ENCODE results near the gene IGSF9.
"Not testable (repeated sequence)": the region's sequence is repeated elsewhere in the genome, so short reads cannot be mapped to it uniquely, and the experiment has no call there.

IGSF9 gene

GRCh38 chr1:159918352-159919200 is 26.8 kb downstream of the IGSF9 start:
- DNase-seq, result no peak

- no peak for DNase-seq
Observed at GRCh38 chr1:159917533-159918351, 27.7 kb downstream of the IGSF9 start.

DNA sequence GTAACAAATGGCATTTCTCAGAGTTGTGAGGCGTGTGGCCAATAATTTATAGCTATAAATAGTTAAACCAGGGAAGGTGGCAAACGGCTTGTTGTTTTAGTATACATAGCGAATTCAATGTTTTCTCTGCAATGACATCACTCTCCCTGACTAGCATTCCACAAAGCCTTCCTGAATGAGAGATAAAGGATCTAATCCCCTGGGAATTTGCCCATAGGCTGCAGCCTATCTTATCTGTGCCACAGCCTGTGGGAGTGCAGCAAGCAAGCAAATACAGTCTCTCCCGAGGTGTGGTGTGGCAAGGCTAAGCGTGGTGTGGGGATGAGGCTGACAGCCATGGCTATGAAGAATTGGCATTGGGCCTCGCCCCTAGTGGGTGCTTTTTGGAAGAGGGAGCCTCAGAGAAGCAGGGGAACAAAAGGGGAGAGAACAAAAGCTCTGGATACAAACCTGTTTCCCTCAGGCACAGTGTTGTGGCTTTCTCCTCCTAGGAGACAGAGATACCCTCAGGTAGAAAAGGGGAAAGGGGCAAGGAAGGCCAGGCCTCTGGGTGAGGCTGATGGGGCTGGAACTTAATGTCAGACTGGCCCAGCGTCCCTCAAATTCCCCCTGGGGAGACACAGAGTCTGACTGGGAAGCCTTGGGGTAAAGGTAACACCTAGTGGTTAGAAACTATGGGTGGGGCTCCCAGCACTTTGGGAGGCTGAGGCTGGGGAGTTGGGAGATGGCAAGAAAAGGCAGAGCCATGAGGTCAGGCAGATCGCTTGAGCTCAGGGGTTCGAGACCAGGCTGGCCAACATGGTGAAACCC is 29.0 kb downstream of the IGSF9 start:
- DNase-seq, result no peak

DNA sequence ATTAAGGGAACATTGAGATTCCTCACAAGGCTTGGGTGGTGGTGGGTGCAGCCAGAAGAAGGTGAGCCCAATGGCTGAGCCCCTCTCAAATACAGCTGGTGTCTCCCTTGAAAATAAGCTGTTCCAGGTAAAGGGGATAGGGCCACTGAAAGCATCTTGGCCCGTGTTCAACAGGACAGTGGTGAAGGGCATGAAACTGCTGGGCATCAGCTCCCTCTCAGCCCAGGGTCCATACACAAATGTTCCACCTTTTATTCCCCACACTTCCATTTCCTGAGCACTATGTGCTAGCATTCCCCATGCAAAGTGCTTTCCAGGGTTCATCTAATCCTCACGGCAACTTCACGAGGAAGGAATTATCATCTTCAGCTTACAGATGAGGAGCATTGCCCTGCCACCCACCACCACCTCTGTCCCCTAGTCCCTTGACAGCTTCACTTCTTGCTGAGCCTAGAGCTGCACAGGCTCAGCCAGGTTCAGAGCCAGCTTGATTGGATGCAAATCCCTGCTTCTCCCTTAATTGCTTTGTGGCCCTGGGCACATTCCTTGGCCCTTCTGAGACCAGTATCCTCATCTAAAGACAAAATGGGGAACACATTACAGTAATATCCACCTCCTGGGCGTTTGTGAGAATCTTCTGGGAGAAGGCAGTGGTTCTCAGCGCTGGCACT is 29.7 kb downstream of the IGSF9 start:
- no peak for DNase-seq

DNA sequence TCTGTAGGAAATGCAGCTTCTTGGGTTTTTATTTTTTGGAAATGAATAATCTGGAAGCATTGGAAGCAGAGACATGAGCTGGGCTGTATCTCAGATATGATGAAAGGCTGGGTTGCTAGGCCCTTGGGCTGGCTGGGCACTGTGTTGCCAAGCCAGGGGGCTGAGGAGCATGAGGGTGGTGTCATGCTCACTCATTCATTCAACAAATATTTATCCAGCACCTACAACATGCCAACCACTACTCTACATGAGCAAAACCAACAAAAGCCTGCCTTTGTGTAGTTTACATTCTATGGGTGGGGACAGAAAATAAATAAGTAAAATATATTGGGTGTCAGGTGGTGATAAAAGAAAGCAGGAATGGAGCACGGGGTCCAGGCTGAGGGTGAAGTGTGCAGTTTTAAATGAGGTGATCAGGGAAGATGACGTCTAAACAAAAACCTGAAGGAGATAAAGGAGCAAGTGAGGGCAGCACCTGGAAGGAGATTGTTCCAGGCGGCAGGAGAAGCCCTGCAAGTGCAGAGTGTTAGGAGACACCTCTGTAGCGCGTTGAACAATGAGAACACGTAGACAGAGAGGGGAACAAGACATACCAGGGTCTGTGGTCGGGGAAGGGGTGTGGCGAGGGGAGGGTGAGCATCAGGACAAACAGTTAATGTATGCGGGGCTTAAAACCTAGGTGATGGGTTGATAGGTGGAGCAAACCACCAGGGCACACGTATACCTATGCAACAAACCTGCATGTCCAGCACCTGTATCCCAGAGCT is 31.0 kb downstream of the IGSF9 start:
- DNase-seq, result no peak

GRCh38 chr1:159913451-159914192 is 31.8 kb downstream of the IGSF9 start:
- no peak for DNase-seq

- no peak for DNase-seq
Observed at GRCh38 chr1:159911326-159912070, 33.9 kb downstream of the IGSF9 start.

GRCh38 chr1:159908031-159908940 is 37.1 kb downstream of the IGSF9 start:
- DNase-seq, result no peak

GRCh38 chr1:159906960-159907359 is 38.5 kb downstream of the IGSF9 start:
- DNase-seq, result no peak

DNA sequence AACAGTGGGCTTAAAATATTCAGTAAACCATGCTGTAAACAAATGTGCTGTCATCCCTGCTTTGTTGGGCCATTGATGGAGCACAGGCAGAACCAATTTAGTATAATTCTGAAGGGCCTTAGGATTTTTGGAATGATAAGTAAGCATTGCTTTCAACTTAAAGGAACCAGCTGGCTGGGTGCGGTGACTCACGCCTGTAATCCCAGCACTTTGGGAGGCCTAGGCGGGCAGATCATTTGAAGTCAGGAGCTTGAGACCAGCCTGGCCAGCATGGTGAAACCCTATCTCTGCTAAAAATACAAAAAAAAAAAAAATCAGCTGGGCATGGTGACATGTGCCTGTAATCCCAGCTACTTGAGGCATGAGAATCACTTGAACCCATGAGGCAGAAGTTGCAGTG is 41.4 kb downstream of the IGSF9 start:
- not testable (repeated sequence) for DNase-seq

- no peak for DNase-seq
Observed at GRCh38 chr1:159902541-159902940, 42.9 kb downstream of the IGSF9 start.

DNA sequence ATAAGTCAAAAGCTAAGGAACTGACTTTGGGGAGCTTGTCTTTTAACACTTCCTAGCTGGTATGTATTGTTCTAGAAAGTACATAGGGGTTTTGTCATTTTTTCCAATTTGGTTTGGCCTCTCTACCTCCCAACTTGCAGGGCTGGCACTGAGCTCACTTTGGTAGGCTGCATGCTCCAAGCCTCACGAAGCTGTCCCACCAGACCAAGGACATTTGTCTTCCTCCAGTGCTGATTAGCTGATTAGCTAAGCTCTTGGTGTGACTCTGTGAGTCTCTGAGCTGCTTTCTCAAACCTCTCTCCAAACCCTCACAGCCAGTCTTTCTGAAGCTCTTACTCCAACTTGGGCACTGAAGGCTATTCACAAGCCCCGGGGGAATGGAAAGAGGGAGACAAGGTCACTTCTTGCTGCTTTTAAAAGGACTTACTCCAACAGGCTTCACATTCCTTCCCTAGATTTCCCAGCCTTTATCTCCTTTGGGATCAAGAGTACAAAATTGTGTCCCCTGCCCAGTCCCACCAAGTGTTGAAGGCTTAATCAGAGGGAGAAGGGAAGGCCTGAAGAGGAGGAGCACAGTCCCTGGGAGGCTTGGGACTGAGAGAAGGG is 44.6 kb downstream of the IGSF9 start:
- no peak for DNase-seq

DNA sequence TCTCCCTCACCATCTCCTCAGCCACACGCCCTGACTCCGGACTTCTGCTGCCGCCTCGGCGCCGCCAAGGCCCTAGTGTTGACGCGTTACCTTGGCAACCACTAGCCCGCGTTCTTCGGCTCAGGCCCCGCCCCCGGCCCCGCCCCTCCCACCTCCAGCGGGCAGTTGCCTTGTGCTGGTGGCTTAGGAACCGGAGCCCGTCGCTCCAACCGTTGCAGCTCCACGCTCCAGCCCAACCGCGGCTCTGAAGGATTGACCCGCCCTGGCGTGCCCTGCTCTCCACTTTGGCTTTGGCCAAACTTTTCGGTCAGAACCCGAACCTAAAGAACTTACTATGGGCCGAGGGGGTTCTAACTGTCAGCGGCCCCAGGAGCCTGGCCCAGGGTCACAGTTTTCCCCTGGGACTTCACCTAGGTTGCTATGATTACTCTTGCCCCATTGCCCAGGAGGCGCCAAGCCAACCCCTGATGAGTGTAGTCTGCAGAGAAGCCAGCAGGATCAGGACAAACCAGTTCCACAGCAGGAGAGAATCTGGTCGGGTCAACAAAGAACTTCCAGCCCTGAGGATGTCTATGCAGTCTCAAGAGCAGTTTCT is 45.2 kb downstream of the IGSF9 start, which contains the start of gene CFAP45:
Gene CFAP45, minus strand, starts transcription at position 80 of the 595 bp plus-strand sequence. Its CDS starts 67 bp downstream, at position 13.
- DNase-seq, result no peak

DNA sequence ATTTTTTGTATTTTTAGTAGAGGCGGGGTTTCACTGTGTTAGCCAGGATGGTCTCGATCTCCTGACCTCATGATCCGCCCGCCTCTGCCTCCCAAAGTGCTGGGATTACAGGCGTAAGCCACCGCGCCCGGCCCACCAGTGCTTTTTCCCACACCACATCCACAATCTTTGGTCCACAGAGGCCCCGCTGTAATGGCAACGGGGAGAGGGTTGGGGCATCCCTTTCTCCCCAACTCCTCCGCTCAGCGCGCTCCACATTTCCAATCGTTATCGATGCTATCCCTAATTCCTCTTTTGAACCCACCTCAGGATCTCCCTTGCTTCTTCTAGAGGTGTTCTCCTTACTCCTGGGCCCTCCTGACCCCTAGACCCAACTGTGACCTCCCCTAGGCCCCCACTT is 45.8 kb downstream of the IGSF9 start:
- DNase-seq, result not testable (repeated sequence)

GRCh38 chr1:159898527-159898926 is 46.9 kb downstream of the IGSF9 start:
- no peak for DNase-seq

GRCh38 chr1:159897962-159898361 is 47.5 kb downstream of the IGSF9 start:
- DNase-seq, result no peak

GRCh38 chr1:159896546-159896930 is 48.9 kb downstream of the IGSF9 start:
- no peak for DNase-seq
